ENCODE results near the gene CLPTM1. TPM values are rescaled to one million over a fixed set of nuclear protein-coding genes. Genes with fewer than 3 reads are reported as not detected.

The CLPTM1 gene
- total RNA-seq, 1 experiment from 2014 or later: 102 TPM

- H4K20me1 ChIP-seq (ENCODE audit: insufficient read depth): no peaks in the 10 kb centered on the region
- H3K27ac ChIP-seq (ENCODE audit: low read depth, low read length): no peak overlapping the region
- H3K9me2 ChIP-seq (ENCODE audit: insufficient read depth): no peaks in the 10 kb centered on the region
- ChIA-PET POLR2A (no interaction called here), RAD21 (ENCODE audit: low non-redundant PET in 1 of 2, low total read pairs in 2 of 2, uncharacterized antibody in 2 of 2, unreplicated experiment in 2 of 2) (no interaction called here), CTCF (no interaction called here)
- ATAC-seq (no peak), DNase-seq (ENCODE audit: low read depth, low spot score) (no peak)
- H3K4me3 ChIP-seq (replicated peaks in 1 of 2; ENCODE audit: low read depth in 1 of 2, low read length in 2 of 2): no peak overlapping the region
- peaks cover 5 to 6% of the 10 kb centered on the region in 2 experiments; a peak in 3 of 4 replicates for H3K4me1 ChIP-seq (ENCODE audit: control insufficient read depth in 1 of 2, insufficient read depth in 2 of 2, low read length in 2 of 2)
- BruUV-seq (replicated peaks): no TSS peak
- TF ChIP-seq YY1 (IDR thresholded peaks at IDR 0.05; ENCODE audit: extremely low read depth, insufficient replicate concordance, low read depth, low read length): no peak
- TF ChIP-seq JUND (IDR thresholded peaks at IDR 0.05): no peak
- no peak for TF ChIP-seq CTCF (IDR thresholded peaks at IDR 0.05 in 2 of 3, conservative IDR thresholded peaks at IDR 0.05 in 1 of 3; ENCODE audit: borderline replicate concordance in 1 of 3, insufficient read depth in 1 of 3, low read depth in 2 of 3, low read length in 2 of 3)
- TF ChIP-seq FOSL1 (IDR thresholded peaks at IDR 0.05; ENCODE audit: low read depth): no peak
- no peak for TF ChIP-seq TCF7L2 (IDR thresholded peaks at IDR 0.05; ENCODE audit: borderline replicate concordance, extremely low read depth, insufficient read depth, insufficient read length)
- no peak for TF ChIP-seq SRF (IDR thresholded peaks at IDR 0.05; ENCODE audit: low read depth)
- no peak for TF ChIP-seq EZH2phosphoT487 (IDR thresholded peaks at IDR 0.05; ENCODE audit: borderline replicate concordance)
- no peak for TF ChIP-seq POLR2AphosphoS5 (IDR thresholded peaks at IDR 0.05; ENCODE audit: low read depth, low read length)
- TF ChIP-seq POLR2A (IDR thresholded peaks at IDR 0.05; ENCODE audit: borderline replicate concordance, extremely low read depth, insufficient read depth, insufficient read length): no peak
- TF ChIP-seq EGR1 (IDR thresholded peaks at IDR 0.05; ENCODE audit: low read depth): no peak
- TF ChIP-seq MAX (IDR thresholded peaks at IDR 0.05): no peak
- no peak for TF ChIP-seq RAD21 (IDR thresholded peaks at IDR 0.05; ENCODE audit: low read depth)
- TF ChIP-seq SP1 (IDR thresholded peaks at IDR 0.05; ENCODE audit: low read depth): no peak
- no peak for TF ChIP-seq ZFX (IDR thresholded peaks at IDR 0.05)
- no peak for TF ChIP-seq CEBPB (IDR thresholded peaks at IDR 0.05; ENCODE audit: low read depth)
- TF ChIP-seq EZH2 (IDR thresholded peaks at IDR 0.05): no peak
- TF ChIP-seq, protein P1, sequence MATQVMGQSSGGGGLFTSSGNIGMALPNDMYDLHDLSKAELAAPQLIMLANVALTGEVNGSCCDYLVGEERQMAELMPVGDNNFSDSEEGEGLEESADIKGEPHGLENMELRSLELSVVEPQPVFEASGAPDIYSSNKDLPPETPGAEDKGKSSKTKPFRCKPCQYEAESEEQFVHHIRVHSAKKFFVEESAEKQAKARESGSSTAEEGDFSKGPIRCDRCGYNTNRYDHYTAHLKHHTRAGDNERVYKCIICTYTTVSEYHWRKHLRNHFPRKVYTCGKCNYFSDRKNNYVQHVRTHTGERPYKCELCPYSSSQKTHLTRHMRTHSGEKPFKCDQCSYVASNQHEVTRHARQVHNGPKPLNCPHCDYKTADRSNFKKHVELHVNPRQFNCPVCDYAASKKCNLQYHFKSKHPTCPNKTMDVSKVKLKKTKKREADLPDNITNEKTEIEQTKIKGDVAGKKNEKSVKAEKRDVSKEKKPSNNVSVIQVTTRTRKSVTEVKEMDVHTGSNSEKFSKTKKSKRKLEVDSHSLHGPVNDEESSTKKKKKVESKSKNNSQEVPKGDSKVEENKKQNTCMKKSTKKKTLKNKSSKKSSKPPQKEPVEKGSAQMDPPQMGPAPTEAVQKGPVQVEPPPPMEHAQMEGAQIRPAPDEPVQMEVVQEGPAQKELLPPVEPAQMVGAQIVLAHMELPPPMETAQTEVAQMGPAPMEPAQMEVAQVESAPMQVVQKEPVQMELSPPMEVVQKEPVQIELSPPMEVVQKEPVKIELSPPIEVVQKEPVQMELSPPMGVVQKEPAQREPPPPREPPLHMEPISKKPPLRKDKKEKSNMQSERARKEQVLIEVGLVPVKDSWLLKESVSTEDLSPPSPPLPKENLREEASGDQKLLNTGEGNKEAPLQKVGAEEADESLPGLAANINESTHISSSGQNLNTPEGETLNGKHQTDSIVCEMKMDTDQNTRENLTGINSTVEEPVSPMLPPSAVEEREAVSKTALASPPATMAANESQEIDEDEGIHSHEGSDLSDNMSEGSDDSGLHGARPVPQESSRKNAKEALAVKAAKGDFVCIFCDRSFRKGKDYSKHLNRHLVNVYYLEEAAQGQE (IDR thresholded peaks at IDR 0.05; ENCODE audit: low read depth): no peak
- no peak for TF ChIP-seq SIN3A (IDR thresholded peaks at IDR 0.05; ENCODE audit: low read depth)
- no peaks in the 10 kb centered on the region for H3K27me3 ChIP-seq (ENCODE audit: insufficient read depth, low read length)
- H3K4me2 ChIP-seq (ENCODE audit: low read length): no peak overlapping the region
- H3K36me3 ChIP-seq (ENCODE audit: control insufficient read depth in 1 of 2, insufficient read depth in 2 of 2, low read length in 2 of 2): no peaks in the 10 kb centered on the region; a peak in 1 of 4 replicates
- no peaks in the 10 kb centered on the region for H3K79me2 ChIP-seq (ENCODE audit: insufficient read depth, low read length)
- H2AFZ ChIP-seq (ENCODE audit: low read depth, low read length, poor library complexity, severe bottlenecking): no peak overlapping the region
- H3K9me3 ChIP-seq (ENCODE audit: control insufficient read depth in 1 of 2, insufficient read depth in 1 of 2, low read depth in 1 of 2, low read length in 2 of 2): no peaks in the 10 kb centered on the region
- H3K9ac ChIP-seq (ENCODE audit: low read length): no peak overlapping the region
- intact Hi-C loops (cut with micrococcal nuclease): no loop called here
Observed at GRCh38 chr19:45009625-45010255, 54.6 kb downstream of the CLPTM1 start.
